HG02885 (cell line): ENCODE measurements around the gene AMBP.

ENCODE experiments used
- ATAC-seq: cut with Tn5 transposase; IDR thresholded peaks from one replicate; pipeline ENCODE4 v1.9.1; 2021; ENCODE audit warnings: mild to moderate bottlenecking; ENCODE audit not compliant: unreplicated experiment, poor library complexity

AMBP gene

DNA sequence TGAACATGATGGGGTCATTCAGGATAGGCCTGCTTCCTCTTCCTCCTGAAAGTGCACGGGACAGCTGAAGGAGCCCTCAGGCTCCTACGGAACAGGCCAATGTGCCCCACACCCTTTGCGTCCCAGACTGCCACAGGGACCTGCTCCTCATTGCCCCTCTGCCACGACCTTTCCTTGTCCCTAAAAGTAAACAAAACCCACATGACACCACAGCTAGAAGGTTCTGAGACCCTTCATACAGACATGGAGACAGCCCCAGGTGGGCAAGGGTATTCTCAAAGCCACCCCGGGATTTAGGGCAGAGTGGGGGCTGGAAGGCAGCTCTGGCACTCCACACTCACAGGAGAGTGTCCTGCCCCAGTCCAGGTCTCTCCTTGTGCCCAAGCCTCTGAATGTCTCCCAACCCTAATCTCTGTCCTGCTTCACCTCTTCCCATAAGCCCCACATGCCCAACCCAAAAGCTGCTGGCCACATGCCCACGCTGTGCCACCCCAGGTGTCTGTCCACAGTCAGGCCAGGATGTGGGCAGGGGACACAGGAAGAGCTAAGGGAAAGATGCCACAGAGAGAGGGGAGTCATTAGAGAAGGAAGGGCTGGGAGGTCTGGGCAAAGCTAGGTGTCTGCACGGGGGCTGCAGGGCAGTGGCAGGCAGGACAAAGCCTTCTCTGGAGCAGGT is 800 bp downstream of the AMBP start:
- no peak for ATAC-seq

DNA sequence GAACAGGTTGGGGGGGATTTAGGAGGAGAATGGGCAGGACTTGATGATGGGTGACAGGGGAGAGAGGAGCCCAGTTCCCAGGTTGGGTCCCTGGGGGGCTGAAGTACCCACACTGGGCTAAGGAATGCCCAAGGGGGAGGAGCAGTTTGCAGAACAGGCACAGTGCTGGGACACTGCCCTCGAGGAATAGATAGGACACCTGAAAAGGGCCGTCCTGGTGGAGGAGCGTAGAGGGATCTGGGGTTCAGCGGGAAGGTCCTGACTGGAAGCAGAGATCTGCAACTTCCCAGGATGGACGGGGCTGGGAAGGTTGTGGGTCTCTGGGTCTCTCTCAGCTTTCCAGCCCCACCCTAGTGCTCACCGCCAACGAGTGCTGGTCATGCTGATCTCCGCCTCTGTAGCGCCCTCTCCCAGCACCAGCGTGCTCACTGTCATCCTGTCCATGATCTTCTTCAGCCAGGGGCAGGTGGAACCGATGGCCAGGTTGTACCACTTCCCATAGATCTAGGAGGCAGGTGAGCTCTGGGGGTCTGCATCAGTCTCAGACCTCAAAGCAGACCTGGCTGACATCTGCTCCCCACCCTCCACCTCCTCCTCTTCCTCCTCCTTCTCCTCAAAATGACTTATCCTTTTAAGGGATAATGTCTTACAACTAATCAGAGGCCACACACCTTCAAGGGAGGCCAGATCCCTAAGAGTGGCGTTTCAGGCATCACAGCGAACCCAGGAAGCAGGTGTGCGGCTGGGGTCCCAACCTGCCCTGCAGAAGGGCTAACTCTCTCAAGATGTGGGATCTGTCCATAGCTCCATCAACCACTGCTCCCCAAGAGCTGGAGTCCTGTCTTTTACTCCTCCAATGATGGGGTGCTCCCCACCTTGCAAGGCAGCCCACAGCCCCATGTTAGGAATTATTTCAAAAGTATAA is 1.6 kb downstream of the AMBP start:
- ATAC-seq = no peak

DNA sequence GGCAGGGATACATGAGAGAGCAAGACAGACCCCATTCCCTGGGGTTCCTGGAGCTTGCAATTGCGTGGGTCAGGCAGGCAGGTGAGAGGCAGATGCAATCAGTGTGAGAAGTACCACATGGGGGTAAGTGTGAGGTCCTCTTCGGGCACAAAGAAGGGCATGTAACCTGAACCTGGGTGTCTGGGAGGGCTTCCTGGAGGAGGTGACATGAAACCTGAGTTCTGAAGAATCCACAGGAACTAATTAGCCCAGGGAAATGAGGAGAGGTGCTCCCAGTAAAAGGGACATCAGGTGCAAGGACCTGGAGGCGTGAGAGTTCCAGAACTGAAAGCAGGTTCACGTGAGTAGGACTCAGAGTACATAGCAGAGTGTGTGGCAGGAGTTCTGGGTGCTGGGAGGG is 2.5 kb downstream of the AMBP start:
- no peak for ATAC-seq

DNA sequence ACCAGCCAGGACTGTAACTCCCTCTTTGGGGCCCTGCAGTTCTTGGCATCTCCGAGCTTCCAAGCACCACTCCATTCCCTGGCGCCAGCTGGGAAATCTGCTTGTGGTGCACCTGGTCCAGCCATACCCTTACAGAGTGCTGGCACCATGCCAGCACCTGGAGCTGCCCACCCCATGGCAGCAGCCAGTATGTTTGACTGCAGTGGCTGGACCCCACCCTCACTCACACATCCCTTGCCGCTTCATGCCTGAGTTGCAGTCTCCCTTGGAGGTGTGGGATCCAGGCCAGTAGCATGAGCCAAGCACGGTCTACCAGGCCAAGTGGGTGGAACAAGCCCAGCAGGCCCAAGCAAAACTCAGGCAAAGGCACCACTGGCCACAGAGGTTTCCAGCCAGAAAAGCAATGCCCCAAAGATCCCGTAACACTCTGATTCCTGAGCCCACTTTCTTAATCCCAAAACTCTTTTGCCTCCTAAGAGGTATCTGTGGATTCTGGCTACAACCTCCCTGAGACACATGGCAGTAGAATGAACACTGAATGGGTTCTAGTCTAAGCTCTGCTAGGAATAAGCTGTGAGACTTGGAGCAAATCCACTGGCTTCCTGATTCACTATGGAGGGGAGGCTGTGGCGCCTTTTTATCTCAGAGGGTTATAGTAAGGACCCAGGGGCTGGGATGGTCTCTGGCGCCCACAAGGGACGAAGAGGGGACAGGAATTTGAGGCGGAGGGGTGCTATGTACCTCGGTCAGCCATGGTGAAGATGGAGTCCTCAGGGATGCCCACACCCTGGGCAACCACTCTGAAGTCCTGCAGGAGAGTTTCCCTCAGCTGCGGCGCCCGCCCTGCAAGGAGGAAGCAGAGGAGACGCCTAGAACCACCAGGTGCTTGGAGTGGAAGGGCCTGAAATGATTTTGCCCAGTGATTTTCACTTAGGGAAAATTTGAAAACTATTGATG is 5.6 kb downstream of the AMBP start:
- ATAC-seq = no peak

DNA sequence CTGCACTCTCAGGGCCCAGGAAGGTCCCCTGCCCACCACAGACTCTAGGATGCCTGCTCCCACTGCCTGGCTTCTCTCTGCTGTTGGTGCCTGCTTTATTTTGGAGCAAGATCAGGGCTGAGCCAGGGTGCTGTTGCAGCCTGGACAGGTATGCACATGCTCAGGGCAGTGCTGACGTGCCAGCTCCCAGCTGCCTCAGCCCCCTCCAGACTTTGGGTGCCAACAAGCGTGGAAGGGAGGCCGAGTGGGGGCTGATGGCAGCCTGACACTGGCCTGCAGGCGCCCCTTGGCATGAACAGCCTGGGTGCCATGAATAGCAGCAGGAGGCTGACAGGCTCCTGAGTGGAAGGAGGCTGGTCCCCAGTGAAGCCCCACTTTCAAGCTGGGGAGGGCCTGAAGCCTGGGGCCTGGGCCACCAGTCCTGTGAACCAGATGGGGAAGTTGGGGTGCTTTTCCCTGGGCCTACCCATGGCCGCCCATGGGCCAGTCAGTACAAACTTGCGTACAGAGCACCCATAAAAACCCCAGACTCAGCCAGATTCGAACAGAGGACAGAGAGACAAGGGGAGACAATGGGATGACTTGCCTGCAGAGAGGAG is 6.8 kb downstream of the AMBP start:
- ATAC-seq = no peak

DNA sequence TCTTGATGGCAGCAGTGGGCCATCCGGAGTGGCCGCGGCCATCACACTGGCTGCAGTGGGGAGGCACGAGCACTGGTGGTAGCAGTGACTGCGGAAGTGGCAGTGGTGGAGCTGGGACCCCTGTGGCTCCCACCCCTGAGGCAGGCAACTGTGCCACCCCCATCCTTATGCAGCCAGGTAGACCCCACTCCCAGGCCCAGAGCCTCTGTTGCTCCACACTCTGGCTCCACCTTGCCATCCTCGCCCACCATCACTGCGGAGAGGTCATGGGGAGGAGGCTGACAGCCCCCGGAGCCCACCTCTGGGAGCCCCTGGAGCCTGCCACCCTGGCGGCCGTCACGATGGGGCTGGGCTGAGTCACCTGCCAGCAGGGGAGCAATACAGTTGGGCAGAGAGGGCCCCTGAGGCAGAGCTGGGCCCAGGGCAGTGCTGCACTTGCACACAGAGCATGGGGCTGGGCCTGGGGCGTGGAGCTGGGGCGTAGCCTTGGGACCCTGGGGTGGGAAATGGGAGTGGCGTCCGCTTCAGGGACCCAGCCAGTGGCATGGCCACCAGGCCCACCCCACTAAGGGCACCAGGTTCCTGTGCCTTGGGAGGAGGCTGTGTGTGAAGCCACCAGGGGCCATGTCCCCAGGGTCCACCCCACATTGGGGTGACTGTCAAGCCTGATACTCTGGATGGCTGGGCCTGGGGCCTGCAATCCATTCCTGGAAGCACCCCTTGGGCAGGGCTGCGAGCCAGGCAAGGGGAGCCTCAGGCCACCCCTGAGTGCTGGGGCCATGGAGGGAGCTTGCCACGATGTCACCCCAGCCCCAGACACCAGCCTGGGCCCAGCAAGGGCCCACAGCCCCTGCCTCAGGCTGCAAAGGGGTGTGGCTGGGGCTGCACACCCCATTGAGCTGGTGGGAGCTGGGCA is 7.7 kb downstream of the AMBP start:
- ATAC-seq = no peak

DNA sequence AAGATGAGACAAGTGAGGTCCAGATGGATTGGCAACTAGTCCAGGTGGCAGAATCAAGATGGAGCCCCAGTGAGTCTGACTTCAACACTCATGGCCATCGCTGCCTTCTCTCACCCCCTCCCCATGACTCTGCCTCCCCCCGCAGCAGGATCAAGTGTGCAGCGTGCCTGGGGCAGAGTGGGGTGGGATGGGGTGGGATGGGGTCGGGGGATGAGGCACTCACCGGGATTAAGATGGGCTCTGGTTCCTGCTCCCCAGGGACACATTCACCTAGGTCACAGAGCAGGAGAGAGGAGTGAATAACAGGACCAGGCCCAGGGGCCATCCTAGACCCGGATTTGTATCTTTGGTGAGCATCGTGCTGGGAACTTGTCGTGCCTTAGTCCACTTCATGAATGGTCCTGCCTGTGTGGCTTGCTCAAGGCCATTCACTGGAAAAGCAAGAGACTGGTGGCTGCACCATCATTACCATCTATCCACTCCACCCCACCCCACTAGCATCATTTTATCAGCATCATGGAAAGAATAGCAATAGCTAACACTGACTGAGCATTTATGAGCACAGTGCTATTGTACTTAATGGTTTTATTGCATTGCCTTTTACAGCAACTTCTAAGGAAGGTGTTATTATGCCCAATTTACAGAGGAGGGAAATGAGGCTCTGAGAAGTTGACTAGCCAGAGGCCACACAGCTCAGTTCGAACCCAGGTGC is 8.5 kb downstream of the AMBP start:
- no peak for ATAC-seq

DNA sequence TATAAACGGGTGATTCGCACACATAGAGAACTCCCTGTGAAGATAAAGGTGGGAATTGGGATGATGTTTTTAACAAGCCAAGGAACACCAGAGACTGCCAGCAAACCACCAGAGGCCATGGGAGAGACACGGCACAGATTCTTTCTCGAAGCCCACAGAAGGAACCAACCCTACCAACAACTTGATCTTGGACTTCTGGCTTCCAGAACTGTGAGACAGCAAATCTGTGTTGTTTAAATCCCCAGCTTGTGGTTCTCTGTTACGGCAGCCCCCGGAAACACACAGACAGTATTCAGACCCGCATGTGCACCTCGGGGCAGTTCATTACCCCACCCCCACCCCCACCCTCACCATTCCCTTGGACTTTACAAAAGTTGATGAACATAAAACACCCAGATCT is 12.8 kb downstream of the AMBP start:
- no peak for ATAC-seq

DNA sequence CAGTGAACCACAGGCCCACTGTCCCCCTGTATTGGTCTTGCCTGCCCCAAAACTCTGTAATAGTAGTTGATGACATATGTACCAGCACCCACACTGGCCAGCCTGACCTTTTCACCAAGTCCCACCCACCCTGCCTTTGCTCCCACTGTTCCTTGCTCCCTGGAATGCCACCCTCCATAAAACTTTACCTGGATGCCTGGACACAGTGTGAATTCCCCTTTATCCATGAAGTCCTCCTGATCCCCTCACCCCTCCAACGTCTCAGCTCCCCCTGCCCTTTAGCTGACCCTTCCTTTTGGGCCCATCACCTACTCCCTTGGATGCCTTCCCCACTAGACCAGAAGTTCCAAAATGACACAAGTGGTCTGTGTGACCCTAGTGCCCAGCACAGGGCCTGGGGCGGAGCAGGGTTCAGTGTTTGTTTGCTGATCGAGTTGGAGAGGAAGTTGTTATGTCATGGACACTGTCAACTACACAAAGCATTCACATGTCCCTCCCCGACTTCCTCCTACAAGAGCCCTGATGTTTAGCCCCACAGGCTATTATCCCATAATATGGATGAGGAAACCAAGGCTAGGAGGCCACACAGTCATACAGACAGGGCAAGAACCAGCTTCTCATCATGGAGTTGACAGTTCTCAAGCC is 16.1 kb downstream of the AMBP start:
- no peak for ATAC-seq

DNA sequence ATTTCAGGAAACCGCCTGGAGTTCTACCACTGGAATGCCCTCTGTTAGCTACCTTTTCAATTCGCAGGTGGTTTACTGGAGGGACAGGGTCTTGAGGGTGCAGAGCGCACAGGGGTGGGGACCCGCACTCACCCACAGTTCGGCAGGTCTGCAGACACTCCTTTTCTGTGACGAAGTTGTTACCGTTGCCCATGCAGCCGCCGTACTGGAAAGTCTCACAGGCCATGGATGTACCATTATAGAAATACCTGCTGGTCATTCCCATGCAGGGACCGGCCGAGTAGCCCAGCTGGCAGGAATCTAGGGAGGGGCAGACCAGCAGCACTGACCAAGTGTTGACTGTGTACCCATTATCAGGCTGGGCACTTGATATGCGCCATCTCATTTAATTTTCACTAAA is 16.8 kb downstream of the AMBP start:
- no peak for ATAC-seq

DNA sequence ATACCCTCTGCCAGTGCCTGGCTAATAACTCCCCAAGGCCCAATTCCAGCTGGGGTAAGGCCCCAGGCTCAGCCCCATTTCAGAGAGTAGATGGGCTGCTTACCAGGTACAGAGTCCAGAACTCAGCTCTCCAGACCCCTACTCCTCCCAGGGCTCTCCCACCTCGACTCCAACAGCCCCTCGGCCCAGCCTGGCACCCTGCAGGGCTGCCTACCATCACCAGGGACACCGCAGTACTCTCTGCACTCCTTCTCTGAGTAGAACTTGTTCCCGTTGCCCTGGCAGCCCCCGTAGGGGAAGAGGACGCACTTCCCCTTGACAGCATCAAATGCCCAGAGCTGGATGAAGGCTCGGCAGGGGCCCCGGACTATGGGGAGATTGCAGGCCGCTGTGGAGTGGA is 17.4 kb downstream of the AMBP start:
- no peak for ATAC-seq

DNA sequence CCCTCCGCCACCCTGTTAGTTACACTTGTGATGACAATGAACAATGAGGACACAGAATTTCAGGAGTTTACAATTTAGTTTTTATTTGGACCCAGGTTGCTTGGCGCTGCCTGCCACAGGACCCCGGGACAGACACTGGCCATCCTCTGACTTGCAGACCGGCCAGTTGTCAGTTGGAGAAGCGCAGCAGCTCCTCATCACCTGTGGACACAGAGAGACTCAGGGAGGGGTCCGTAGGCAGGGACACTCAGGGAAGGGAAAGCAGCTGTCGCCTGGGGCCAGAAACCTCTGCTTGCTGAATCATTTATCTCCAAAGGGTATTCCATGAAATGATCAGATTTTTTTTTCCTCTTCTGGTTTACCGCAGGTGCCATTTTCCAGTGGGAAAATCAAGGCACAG is 18.0 kb downstream of the AMBP start:
- no peak for ATAC-seq

DNA sequence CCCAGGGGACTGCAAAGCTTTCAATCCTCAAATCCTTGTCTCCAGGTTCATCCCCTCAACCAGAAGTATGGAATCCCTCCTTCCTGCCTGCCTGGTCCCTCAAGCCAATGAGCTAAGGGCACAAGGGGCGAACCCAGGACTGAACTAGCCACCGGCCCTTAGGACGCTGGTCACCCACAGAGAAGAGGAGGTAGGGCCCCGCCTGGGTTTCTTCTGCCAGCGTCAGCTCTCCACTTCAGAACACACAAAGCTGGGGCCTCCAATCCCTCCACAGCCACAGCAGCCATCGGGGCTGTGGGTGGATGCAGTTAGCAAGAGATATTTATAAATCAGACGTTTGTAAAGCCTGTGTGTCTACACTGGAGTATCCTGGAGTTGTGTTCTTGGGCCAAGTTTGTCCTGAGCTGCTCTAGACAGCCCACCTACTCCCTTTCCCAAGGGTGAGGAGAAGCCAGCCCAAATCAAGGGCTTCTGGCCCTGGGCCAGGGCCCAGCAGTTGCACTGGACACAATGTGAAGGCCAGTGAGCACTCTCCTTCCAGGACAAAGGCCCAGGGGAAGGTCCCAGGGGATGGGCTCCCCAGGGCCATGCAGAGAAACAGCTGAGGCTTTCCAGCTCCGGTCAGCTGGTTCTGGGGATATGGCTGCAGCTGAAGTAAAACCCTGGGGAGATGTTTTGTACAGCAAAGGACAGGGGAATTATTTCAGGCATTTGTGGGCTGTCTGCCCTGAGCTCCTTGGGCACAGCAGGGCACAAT is 18.9 kb downstream of the AMBP start:
- no peak for ATAC-seq

DNA sequence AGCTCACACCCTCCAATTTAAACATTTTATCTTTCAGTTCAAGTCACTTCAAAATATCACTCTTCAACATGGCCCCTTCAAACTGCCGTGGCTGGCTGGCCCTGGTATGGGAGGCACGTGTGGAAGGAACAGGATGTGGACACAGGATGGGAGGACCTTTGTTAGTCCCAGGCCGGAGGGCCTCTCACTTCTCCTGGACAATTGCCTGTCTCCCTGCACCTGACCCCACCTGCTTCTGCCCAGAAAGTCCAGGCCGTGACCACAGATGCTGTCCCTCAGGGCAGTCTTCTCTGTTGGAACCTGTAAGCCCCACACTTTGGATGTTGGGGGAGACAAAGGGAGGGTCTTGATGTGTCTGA is 19.4 kb downstream of the AMBP start:
- ATAC-seq = no peak

DNA sequence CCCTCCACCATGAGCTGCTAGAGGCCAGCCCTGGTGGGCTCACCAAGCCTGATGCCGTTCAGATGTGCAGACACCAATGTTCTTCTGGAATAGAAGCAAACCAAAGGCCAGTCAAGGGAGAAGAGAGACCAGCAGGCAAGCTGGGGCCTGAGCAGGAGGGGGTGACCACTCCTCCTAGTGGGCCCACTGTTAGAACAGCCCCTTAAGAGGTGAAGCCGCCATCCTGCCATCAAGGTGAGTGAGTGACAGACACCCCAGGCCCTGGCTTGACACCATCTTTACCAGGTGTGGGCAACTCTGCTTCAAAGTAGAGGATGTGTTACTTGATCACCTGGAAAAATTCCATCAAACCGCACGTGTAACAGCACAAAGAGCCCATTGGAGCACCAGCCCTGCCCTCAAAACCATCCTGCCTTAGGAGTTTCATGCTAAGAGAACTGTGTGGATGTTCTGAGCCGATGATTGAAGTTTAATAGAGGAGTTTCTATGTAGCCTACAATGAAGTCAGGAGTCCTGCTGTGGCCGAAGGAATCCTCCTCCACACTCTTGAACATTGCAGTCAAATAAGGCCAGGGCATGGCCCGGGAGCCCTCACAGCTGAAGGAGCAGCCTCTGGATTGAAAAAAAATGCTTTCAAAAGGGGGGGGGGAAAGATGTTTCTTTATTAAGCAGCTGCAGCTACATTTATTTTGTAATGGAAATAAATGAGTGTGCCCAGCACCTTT is 20.8 kb downstream of the AMBP start:
- no peak for ATAC-seq

DNA sequence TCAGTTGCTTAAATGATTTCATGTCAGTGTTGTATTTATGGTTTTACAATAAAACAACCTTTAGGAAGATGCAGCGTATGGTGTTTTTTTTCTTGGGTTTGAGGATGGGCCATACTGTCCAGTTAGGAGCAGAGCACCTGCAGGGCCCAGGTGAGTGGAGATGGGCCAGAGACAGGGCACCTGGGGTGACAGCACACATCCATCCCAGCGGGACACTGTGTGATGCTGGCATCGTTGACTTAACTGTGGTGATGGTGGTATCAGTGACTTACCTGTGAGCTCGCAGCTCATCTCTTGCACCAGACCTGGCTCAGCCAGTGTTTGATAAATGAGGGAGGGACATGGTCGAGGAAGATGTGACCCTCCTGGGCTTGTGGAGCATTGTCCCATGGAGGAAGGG is 21.6 kb downstream of the AMBP start:
- no peak for ATAC-seq

DNA sequence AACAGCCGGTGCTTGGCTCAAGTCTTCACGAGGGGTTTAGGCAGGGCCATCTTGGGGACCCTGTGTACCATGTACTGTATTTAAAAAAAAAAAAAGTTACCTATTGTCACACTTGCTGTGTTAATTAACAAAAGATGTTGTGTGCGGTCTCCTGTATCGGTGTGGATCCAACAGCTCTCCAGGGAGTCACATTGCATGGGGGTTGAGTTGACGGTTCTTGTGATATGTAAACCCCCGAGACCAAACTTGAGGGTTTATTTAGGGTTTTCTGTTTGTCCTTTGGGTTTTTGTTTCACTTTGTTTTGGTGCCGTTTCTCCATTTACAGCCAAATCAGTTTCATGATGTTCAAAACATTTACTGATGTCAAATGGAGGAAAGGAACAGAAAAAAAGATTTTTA is 22.2 kb downstream of the AMBP start:
- ATAC-seq = no peak
